Ovary (tissue), 3 donors: ENCODE data around the gene IGFBP6.

ENCODE experiments used
- POLR2A ChIP-seq: fragments of 450-650 bp; IDR thresholded peaks from one replicate; pipeline ENCODE4 v1.6.1; 2017; ENCODE audit warnings: antibody characterized with exemption, mild to moderate bottlenecking, moderate library complexity
- TF ChIP-seq, protein P1 (sequence below), 3 donors: fragments of 450-650 bp in 2 of 3; fragments of 200-600 bp in 1 of 3; IDR thresholded peaks; one replicate each; pipeline versions ENCODE4 v1.5.1 to v1.8.0; 2016 to 2022; ENCODE audit warnings: antibody characterized with exemption in 3 of 3, mild to moderate bottlenecking in 1 of 3
- donor health status: DM: no; HTN: no; CAD: no.

DNA sequence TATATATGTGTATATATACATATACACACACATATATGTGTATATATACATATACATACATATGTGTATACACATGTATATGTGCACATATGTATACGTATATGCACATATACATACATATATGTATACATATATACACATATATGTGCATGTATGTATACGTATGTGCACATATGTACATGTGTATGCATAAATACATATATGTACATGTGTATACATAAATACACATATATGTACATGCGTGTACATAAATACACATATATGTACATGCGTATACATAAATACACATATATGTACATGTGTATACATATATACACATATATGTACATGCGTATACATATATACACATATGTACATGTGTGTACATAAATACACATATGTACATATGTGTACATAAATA lies 49.7 kb downstream of the IGFBP6 start:
- TF ChIP-seq, protein P1, sequence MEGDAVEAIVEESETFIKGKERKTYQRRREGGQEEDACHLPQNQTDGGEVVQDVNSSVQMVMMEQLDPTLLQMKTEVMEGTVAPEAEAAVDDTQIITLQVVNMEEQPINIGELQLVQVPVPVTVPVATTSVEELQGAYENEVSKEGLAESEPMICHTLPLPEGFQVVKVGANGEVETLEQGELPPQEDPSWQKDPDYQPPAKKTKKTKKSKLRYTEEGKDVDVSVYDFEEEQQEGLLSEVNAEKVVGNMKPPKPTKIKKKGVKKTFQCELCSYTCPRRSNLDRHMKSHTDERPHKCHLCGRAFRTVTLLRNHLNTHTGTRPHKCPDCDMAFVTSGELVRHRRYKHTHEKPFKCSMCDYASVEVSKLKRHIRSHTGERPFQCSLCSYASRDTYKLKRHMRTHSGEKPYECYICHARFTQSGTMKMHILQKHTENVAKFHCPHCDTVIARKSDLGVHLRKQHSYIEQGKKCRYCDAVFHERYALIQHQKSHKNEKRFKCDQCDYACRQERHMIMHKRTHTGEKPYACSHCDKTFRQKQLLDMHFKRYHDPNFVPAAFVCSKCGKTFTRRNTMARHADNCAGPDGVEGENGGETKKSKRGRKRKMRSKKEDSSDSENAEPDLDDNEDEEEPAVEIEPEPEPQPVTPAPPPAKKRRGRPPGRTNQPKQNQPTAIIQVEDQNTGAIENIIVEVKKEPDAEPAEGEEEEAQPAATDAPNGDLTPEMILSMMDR (IDR thresholded peaks at IDR 0.05): no peak
- no peak for TF ChIP-seq POLR2A
